ENCODE data around the gene NPLOC4.

The NPLOC4 gene

DNA sequence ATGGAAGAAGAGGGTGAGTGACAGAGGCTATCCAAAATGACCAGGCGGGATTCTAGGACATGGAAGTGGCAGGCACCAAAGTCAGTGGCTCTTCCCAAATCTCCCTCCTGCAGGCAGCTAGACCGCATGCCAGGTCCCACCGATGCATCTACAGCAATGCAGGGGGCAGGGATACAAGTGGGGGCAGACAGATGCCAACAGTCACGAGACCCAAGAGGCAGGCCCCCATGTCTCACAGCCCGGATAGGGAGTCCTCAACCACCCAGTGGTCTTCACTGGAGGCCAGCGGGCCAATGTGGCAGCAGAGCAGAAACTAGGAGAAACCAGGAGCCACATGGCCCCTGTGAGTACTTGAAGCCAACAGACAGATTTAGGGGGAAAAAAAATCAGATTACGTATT is 20.0 kb downstream of the NPLOC4 start:
- Histone ChIP-seq H3K79me2 (ENCODE audit: insufficient read depth, low read length) (peaks cover 20% of the 10 kb centered on the region), H3K9me3 (ENCODE audit: insufficient read depth, low read length) (no peaks in the 10 kb centered on the region), H3K36me3 (ENCODE audit: low read length) (no peaks in the 10 kb centered on the region; the same call in 1 of the 2 replicates), H3K27me3 (ENCODE audit: low read length) (no peaks in the 10 kb centered on the region), H3K4me3 (ENCODE audit: insufficient read depth, low read length, poor library complexity, severe bottlenecking) (no peak overlapping the region), H3K9ac (ENCODE audit: low read length) (no peak overlapping the region), H3K4me2 (ENCODE audit: low read depth, low read length, poor library complexity, severe bottlenecking) (no peak overlapping the region), H3K9me2 (replicated peaks; ENCODE audit: insufficient read depth, low read length) (no peaks in the 10 kb centered on the region), H3F3A (ENCODE audit: insufficient read depth) (no peaks in the 10 kb centered on the region), H3K27ac (ENCODE audit: low read depth, low read length) (no peak overlapping the region), H2AFZ (ENCODE audit: low read depth, low read length, severe bottlenecking) (no peak overlapping the region), H4K20me1 (ENCODE audit: low read depth, low read length) (no peaks in the 10 kb centered on the region)
- TF ChIP-seq EZH2phosphoT487 (conservative IDR thresholded peaks at IDR 0.05; ENCODE audit: low read length), result no peak
- TF ChIP-seq, protein P1, sequence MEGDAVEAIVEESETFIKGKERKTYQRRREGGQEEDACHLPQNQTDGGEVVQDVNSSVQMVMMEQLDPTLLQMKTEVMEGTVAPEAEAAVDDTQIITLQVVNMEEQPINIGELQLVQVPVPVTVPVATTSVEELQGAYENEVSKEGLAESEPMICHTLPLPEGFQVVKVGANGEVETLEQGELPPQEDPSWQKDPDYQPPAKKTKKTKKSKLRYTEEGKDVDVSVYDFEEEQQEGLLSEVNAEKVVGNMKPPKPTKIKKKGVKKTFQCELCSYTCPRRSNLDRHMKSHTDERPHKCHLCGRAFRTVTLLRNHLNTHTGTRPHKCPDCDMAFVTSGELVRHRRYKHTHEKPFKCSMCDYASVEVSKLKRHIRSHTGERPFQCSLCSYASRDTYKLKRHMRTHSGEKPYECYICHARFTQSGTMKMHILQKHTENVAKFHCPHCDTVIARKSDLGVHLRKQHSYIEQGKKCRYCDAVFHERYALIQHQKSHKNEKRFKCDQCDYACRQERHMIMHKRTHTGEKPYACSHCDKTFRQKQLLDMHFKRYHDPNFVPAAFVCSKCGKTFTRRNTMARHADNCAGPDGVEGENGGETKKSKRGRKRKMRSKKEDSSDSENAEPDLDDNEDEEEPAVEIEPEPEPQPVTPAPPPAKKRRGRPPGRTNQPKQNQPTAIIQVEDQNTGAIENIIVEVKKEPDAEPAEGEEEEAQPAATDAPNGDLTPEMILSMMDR (IDR thresholded peaks at IDR 0.05; ENCODE audit: insufficient read depth, low read length, poor library complexity, severe bottlenecking), result no peak

DNA sequence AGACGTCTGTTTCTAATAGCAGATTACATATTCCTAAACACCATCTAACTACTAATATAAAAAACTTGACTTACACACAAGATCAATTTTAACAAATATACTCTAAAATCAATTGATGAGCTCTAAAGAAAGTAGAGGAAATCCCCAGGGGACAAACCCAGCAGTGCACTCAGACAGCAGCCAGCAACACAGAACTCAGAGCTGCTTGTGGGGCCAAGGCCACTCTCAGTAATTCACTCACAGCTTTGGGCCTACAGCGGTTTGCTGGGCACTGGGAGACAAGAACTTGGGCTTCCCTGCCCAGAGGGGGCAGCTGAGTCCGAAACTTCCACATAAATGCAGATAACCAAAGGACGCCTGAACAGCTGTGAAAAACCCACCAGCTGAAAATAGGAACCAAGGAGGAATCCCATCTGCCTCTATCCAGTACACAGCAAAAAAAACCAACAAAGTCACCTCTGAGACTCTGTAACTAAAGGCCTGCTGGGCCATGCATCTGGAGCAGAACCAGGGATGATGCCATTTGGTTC is 21.4 kb downstream of the NPLOC4 start:
- H2AFZ ChIP-seq (ENCODE audit: low read depth, low read length, severe bottlenecking), result no peak overlapping the region
- no peaks in the 10 kb centered on the region; the same call in 1 of the 2 replicates for H3K36me3 ChIP-seq (ENCODE audit: low read length)
- H3K9me2 ChIP-seq (replicated peaks; ENCODE audit: insufficient read depth, low read length), result no peaks in the 10 kb centered on the region
- no peak overlapping the region for H3K27ac ChIP-seq (ENCODE audit: low read depth, low read length)
- no peaks in the 10 kb centered on the region for H3K9me3 ChIP-seq (ENCODE audit: insufficient read depth, low read length)
- H3K4me3 ChIP-seq (ENCODE audit: insufficient read depth, low read length, poor library complexity, severe bottlenecking), result no peak overlapping the region
- peaks cover 20% of the 10 kb centered on the region for H3K79me2 ChIP-seq (ENCODE audit: insufficient read depth, low read length)
- H3K4me2 ChIP-seq (ENCODE audit: low read depth, low read length, poor library complexity, severe bottlenecking), result no peak overlapping the region
- no peaks in the 10 kb centered on the region for H3F3A ChIP-seq (ENCODE audit: insufficient read depth)
- H4K20me1 ChIP-seq (ENCODE audit: low read depth, low read length), result no peaks in the 10 kb centered on the region
- no peak for TF ChIP-seq EZH2phosphoT487 (conservative IDR thresholded peaks at IDR 0.05; ENCODE audit: low read length)
- TF ChIP-seq, protein P1 (IDR thresholded peaks at IDR 0.05; ENCODE audit: insufficient read depth, low read length, poor library complexity, severe bottlenecking), result no peak
- no peaks in the 10 kb centered on the region for H3K27me3 ChIP-seq (ENCODE audit: low read length)
- H3K9ac ChIP-seq (ENCODE audit: low read length), result no peak overlapping the region

DNA sequence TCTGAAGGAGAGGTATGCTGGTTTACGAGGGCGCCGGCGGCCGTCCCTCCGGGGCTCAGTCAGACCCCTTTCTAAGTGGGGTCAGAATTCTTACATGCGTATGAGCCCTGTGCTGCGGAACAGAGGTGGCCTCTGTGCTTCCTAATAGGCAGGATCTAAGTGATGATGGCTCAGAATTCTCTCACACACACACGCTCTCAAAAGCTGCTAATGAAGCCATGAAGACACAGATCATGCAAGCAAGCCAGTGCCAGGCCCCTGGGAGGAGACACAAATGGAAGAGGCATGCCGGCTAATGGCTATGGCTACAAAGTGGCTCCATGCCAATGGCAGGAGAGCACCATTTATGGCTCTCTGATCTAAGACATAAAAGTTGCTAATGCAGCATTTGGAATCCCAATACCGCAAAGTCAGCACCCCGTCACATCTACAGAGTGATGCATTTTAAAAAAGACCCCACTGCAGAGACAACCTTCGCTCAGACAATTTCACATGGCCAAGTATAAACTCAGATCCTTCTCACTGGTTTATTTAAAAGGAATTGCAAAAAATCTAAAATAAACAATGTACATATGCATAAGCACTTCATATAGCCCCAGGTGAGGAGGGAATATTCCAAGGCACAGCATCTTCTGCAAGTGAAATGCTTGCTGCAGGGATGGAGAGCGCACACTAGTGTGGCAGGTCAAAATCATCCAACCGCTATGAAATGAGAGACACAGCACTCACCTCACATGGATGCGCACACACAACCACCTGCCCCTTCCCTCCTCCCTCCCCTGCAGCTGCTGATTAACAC is 24.5 kb downstream of the NPLOC4 start:
- no peaks in the 10 kb centered on the region for H3F3A ChIP-seq (ENCODE audit: insufficient read depth)
- H3K36me3 ChIP-seq (ENCODE audit: low read length), result no peaks in the 10 kb centered on the region; the same call in 1 of the 2 replicates
- H3K9ac ChIP-seq (ENCODE audit: low read length), result no peak overlapping the region
- H3K79me2 ChIP-seq (ENCODE audit: insufficient read depth, low read length), result peaks cover 20% of the 10 kb centered on the region
- H3K4me3 ChIP-seq (ENCODE audit: insufficient read depth, low read length, poor library complexity, severe bottlenecking), result no peak overlapping the region
- H4K20me1 ChIP-seq (ENCODE audit: low read depth, low read length), result no peaks in the 10 kb centered on the region
- no peak for TF ChIP-seq EZH2phosphoT487 (conservative IDR thresholded peaks at IDR 0.05; ENCODE audit: low read length)
- TF ChIP-seq, protein P1 (IDR thresholded peaks at IDR 0.05; ENCODE audit: insufficient read depth, low read length, poor library complexity, severe bottlenecking), result no peak
- H3K9me2 ChIP-seq (replicated peaks; ENCODE audit: insufficient read depth, low read length), result no peaks in the 10 kb centered on the region
- H3K27ac ChIP-seq (ENCODE audit: low read depth, low read length), result no peak overlapping the region
- no peak overlapping the region for H3K4me2 ChIP-seq (ENCODE audit: low read depth, low read length, poor library complexity, severe bottlenecking)
- no peaks in the 10 kb centered on the region for H3K9me3 ChIP-seq (ENCODE audit: insufficient read depth, low read length)
- H2AFZ ChIP-seq (ENCODE audit: low read depth, low read length, severe bottlenecking), result no peak overlapping the region
- H3K27me3 ChIP-seq (ENCODE audit: low read length), result no peaks in the 10 kb centered on the region
